Measurements from ENCODE around the gene GPR87.

- TF ChIP-seq CTCF (IDR thresholded peaks at IDR 0.05; ENCODE audit: insufficient read depth, low read depth, low read length) (no peak), EZH2 (IDR thresholded peaks at IDR 0.05; ENCODE audit: insufficient read depth, low read length) (no peak)
Measured at GRCh38 chr3:151309566-151309965, 7.1 kb downstream of the GPR87 start.

All from astrocyte (in vitro differentiated cells and primary cell).